ENCODE measurements around the gene DISP2.

DISP2 gene

GRCh38 chr15:40365624-40366456 lies 7.8 kb downstream of the DISP2 start:
- no peak for DNase-seq (ENCODE audit: low read depth in 2 of 2)

GRCh38 chr15:40366457-40367370 lies 8.7 kb downstream of the DISP2 start:
- DNase-seq (ENCODE audit: low read depth in 2 of 2) = no peak

GRCh38 chr15:40367371-40367685 lies 9.3 kb downstream of the DISP2 start:
- no peak for DNase-seq (ENCODE audit: low read depth in 2 of 2)

GRCh38 chr15:40367686-40368611 lies 9.9 kb downstream of the DISP2 start:
- peak; percentile 79 to 80 for DNase-seq (ENCODE audit: low read depth in 2 of 2)

- DNase-seq (ENCODE audit: low read depth in 2 of 2) = no peak
Observed at GRCh38 chr15:40368719-40369473, 10.9 kb downstream of the DISP2 start.

- DNase-seq (ENCODE audit: low read depth in 2 of 2) = no peak
Observed at GRCh38 chr15:40369474-40369869, 11.5 kb downstream of the DISP2 start.

- DNase-seq (ENCODE audit: low read depth in 2 of 2) = no peak
Observed at GRCh38 chr15:40369971-40370370, 12.0 kb downstream of the DISP2 start.

GRCh38 chr15:40372981-40373380 lies 15.0 kb downstream of the DISP2 start:
- DNase-seq (ENCODE audit: low read depth in 2 of 2) = no peak

GRCh38 chr15:40377606-40378005 lies 19.6 kb downstream of the DISP2 start:
- no peak for DNase-seq (ENCODE audit: low read depth in 2 of 2)

GRCh38 chr15:40379374-40379773 lies 21.4 kb downstream of the DISP2 start:
- DNase-seq (ENCODE audit: low read depth in 2 of 2) = no peak

GRCh38 chr15:40379853-40380252 lies 21.8 kb downstream of the DISP2 start:
- no peak for DNase-seq (ENCODE audit: low read depth in 2 of 2)

GRCh38 chr15:40380636-40381035 lies 22.6 kb downstream of the DISP2 start:
- no peak for DNase-seq (ENCODE audit: low read depth in 2 of 2)

- no peak for DNase-seq (ENCODE audit: low read depth in 2 of 2)
Observed at GRCh38 chr15:40381818-40382529, 24.0 kb downstream of the DISP2 start.

- peak; percentile 87 to 92 for DNase-seq (ENCODE audit: low read depth in 2 of 2)
Observed at GRCh38 chr15:40382580-40383456, 24.8 kb downstream of the DISP2 start, which contains the start of gene KNSTRN. TSS of gene KNSTRN (plus strand) at chr15:40382721. CDS start at chr15:40382836, 115 bp downstream.

GRCh38 chr15:40386480-40386879 lies 28.5 kb downstream of the DISP2 start:
- no peak for DNase-seq (ENCODE audit: low read depth in 2 of 2)

GRCh38 chr15:40388941-40389823 lies 31.2 kb downstream of the DISP2 start:
- DNase-seq (ENCODE audit: low read depth in 2 of 2) = no peak

- no peak for DNase-seq (ENCODE audit: low read depth in 2 of 2)
Observed at GRCh38 chr15:40389824-40390595, 32.0 kb downstream of the DISP2 start.

Measured in stimulated activated CD4-positive, alpha-beta T cell treated with anti-CD3 and anti-CD28 coated beads, Interleukin-1b, Interleukin-23, amount 100 ng/mL, for 4 hours (primary cell).